H9 (cell line): Measurements from ENCODE around the gene ANKH. TPM values are rescaled to one million over a fixed set of nuclear protein-coding genes. Genes with fewer than 3 reads are reported as not detected.

ENCODE experiments used
- DNase-seq: peaks from one replicate; pipeline ENCODE4 v3.0.0-alpha.2; 2017
- H2AFZ ChIP-seq: one replicate; pipeline ENCODE4 v1.6.1; 2013; ENCODE audit warnings: mild to moderate bottlenecking, low read length, control low read depth, moderate library complexity
- H2AK5ac ChIP-seq: 2 replicates; pipeline ENCODE4 v1.6.1; 2013; ENCODE audit warnings: low read length, control low read depth, mixed read lengths; ENCODE audit not compliant: insufficient read length
- H2BK120ac ChIP-seq: one replicate; pipeline ENCODE4 v1.6.1; 2013; ENCODE audit warnings: low read depth, mild to moderate bottlenecking, low read length, control low read depth, inconsistent platforms; ENCODE audit not compliant: poor library complexity, severe bottlenecking
- H2BK12ac ChIP-seq: 2 replicates; pipeline ENCODE4 v1.6.1; 2013; ENCODE audit warnings: low read length, control low read depth, mixed read lengths, low read depth; ENCODE audit not compliant: insufficient read length
- H2BK15ac ChIP-seq: 2 replicates; pipeline ENCODE4 v1.6.1; 2013; ENCODE audit warnings: low read depth, low read length, control low read depth
- H2BK20ac ChIP-seq: one replicate; pipeline ENCODE4 v1.6.1; 2013; ENCODE audit warnings: low read depth, mild to moderate bottlenecking, low read length, control low read depth, inconsistent platforms; ENCODE audit not compliant: poor library complexity, severe bottlenecking
- H2BK5ac ChIP-seq: 2 replicates; pipeline ENCODE4 v1.6.1; 2013; ENCODE audit warnings: low read length, control low read depth, mixed read lengths; ENCODE audit not compliant: insufficient read length
- H3K14ac ChIP-seq: 2 replicates; pipeline ENCODE4 v1.6.1; 2013; ENCODE audit warnings: low read length, control low read depth; ENCODE audit not compliant: insufficient read depth
- H3K18ac ChIP-seq: 2 replicates; pipeline ENCODE4 v1.6.1; 2013; ENCODE audit warnings: low read depth, mild to moderate bottlenecking, mixed read lengths, low read length, control low read depth; ENCODE audit not compliant: insufficient read length
- H3K23ac ChIP-seq: 2 replicates; pipeline ENCODE4 v1.6.1; 2013; ENCODE audit warnings: low read length, control low read depth, mixed read lengths, low read depth; ENCODE audit not compliant: insufficient read length
- H3K23me2 ChIP-seq: 2 replicates; pipeline ENCODE4 v1.6.1; 2013; ENCODE audit warnings: low read depth, mild to moderate bottlenecking, mixed read lengths, low read length, control low read depth; ENCODE audit not compliant: insufficient read length, poor library complexity, severe bottlenecking
- H3K27ac ChIP-seq: 2 replicates; pipeline ENCODE4 v1.5.1; 2013; ENCODE audit warnings: low read length, control low read depth, mixed read lengths, low read depth; ENCODE audit not compliant: insufficient read length
- H3K27me3 ChIP-seq: 2 replicates; pipeline ENCODE4 v1.6.1; 2013; ENCODE audit warnings: low read length, control low read depth, inconsistent platforms; ENCODE audit not compliant: insufficient read depth
- H3K4ac ChIP-seq: 2 replicates; pipeline ENCODE4 v1.6.1; 2013; ENCODE audit warnings: low read depth, mild to moderate bottlenecking, control low read depth, inconsistent platforms, low read length, moderate library complexity
- H3K4me1 ChIP-seq: 2 replicates; pipeline ENCODE4 v1.6.1; 2013; ENCODE audit warnings: low read length, control low read depth, inconsistent platforms; ENCODE audit not compliant: insufficient read depth
- H3K4me2 ChIP-seq: 2 replicates; pipeline ENCODE4 v1.6.1; 2013; ENCODE audit warnings: low read length, control low read depth, mixed read lengths; ENCODE audit not compliant: insufficient read length, insufficient read depth
- H3K56ac ChIP-seq: 2 replicates; pipeline ENCODE4 v1.6.1; 2013; ENCODE audit warnings: low read depth, mild to moderate bottlenecking, mixed read lengths, low read length, control low read depth; ENCODE audit not compliant: insufficient read length
- H3K79me1 ChIP-seq: 2 replicates; pipeline ENCODE4 v1.6.1; 2013; ENCODE audit warnings: low read depth, mild to moderate bottlenecking, moderate library complexity, low read length, control low read depth, inconsistent platforms; ENCODE audit not compliant: insufficient read depth, poor library complexity, severe bottlenecking
- H3K79me2 ChIP-seq: 2 replicates; pipeline ENCODE4 v1.6.1; 2013; ENCODE audit warnings: low read length, control low read depth, inconsistent platforms; ENCODE audit not compliant: insufficient read depth
- H3K9ac ChIP-seq: 2 replicates; pipeline ENCODE4 v1.6.1; 2013; ENCODE audit warnings: low read length, control low read depth, mixed read lengths; ENCODE audit not compliant: insufficient read length; ENCODE audit errors: extremely low read depth
- H3K9me3 ChIP-seq: one replicate; pipeline ENCODE4 v1.6.1; 2013; ENCODE audit warnings: low read depth, low read length, inconsistent platforms; ENCODE audit not compliant: control insufficient read depth
- H3T11ph ChIP-seq: one replicate; pipeline ENCODE4 v1.6.1; 2013; ENCODE audit warnings: mild to moderate bottlenecking, low read length, control low read depth, inconsistent platforms
- H4K20me1 ChIP-seq: one replicate; pipeline ENCODE4 v1.6.1; 2013; ENCODE audit not compliant: control insufficient read depth, insufficient read length, insufficient read depth
- H4K5ac ChIP-seq: 2 replicates; pipeline ENCODE4 v1.6.1; 2013; ENCODE audit warnings: low read depth, mild to moderate bottlenecking, mixed read lengths, low read length, control low read depth; ENCODE audit not compliant: insufficient read length
- H4K8ac ChIP-seq: replicated peaks from 2 replicates; pipeline ENCODE4 v1.6.1; 2013; ENCODE audit warnings: low read length, control low read depth, mixed read lengths, low read depth; ENCODE audit not compliant: insufficient read length
- H4K91ac ChIP-seq: 2 replicates; pipeline ENCODE4 v1.6.1; 2013; ENCODE audit warnings: low read depth, mild to moderate bottlenecking, moderate library complexity, mixed read lengths, low read length, control low read depth; ENCODE audit not compliant: insufficient read length
- H3K27ac Mint-ChIP-seq, 3 experiments: 2 replicates in 2 of 3; 3 replicates in 1 of 3; pipeline ENCODE4 v1.8.0; 2020 to 2021; ENCODE audit warnings: mixed read lengths in 3 of 3, mild to moderate bottlenecking in 1 of 3, moderate library complexity in 1 of 3
- H3K27me3 Mint-ChIP-seq: 2 replicates; pipeline ENCODE4 v1.8.0; 2021; ENCODE audit warnings: low read depth, mild to moderate bottlenecking, moderate library complexity, mixed read lengths
- H3K36me3 Mint-ChIP-seq, 3 experiments: 2 replicates in 2 of 3; 3 replicates in 1 of 3; pipeline ENCODE4 v1.8.0; 2020 to 2021; ENCODE audit warnings: low read depth in 3 of 3, mixed read lengths in 3 of 3; ENCODE audit not compliant: insufficient read depth in 1 of 3
- H3K4me1 Mint-ChIP-seq, 2 experiments: 2 replicates each; pipeline ENCODE4 v1.8.0; 2020; ENCODE audit warnings: mixed read lengths in 2 of 2
- H3K4me3 Mint-ChIP-seq, 2 experiments: 2 replicates in 1 of 2; 3 replicates in 1 of 2; pipeline ENCODE4 v1.8.0; 2020 to 2021; ENCODE audit warnings: mild to moderate bottlenecking in 2 of 2, mixed read lengths in 2 of 2, moderate library complexity in 1 of 2
- H3K9me3 Mint-ChIP-seq, 2 experiments: 2 replicates in 1 of 2; 3 replicates in 1 of 2; pipeline ENCODE4 v1.8.0; 2020; ENCODE audit warnings: mild to moderate bottlenecking in 2 of 2, mixed read lengths in 2 of 2, moderate library complexity in 1 of 2
- CTCF ChIP-seq: fragments of 200-600 bp; sonication (generic); conservative IDR thresholded peaks from 3 replicates; pipeline ENCODE4 v1.8.0; 2021; ENCODE audit warnings: antibody characterized with exemption, mild to moderate bottlenecking
- WGBS: extraction: QIAGEN DNeasy Blood & Tissue Kit; methylation state at CpG from one replicate; pipeline ENCODE4 v1.1.7; 2013; ENCODE audit warnings: missing lambda C conversion rate, low lambda C conversion rate, mixed read lengths; ENCODE audit not compliant: insufficient read length; ENCODE audit errors: extremely low coverage; 5-methylcytosine and 5-hydroxymethylcytosine counted together
- total RNA-seq: library from RNA; stranded (reverse); gene quantifications from 2 replicates; pipeline ENCODE4 v1.2.1, GENCODE V29; 2021

ANKH gene
- total RNA-seq, 1 experiment from 2014 or later, result 9.6 TPM

- Histone ChIP-seq H2AK5ac (no peak overlapping the region), H3K18ac (no peak overlapping the region), H3K27me3 (no peaks in the 10 kb centered on the region), H3K23ac (no peak overlapping the region), H3K4me2 (no peak overlapping the region), H3K4me1 (0 out of 2 replicates have a peak, but pooled peaks cover 2% of the 10 kb centered on the region), H3K23me2 (no peaks in the 10 kb centered on the region), H2BK5ac (no peak overlapping the region), H3K4ac (no peak overlapping the region), H2AFZ (no peak overlapping the region), H3K9me3 (no peaks in the 10 kb centered on the region), H4K91ac (no peak overlapping the region), H4K5ac (no peak overlapping the region), H2BK12ac (no peak overlapping the region), H3K79me2 (no peaks in the 10 kb centered on the region), H3K79me1 (no peaks in the 10 kb centered on the region), H4K8ac (no peak overlapping the region), H4K20me1 (no peaks in the 10 kb centered on the region), H2BK15ac (no peak overlapping the region), H2BK20ac (no peak overlapping the region), H3K27ac (no peak overlapping the region), H3K14ac (no peak overlapping the region), H3T11ph (no peak overlapping the region), H2BK120ac (no peak overlapping the region), H3K9ac (no peak overlapping the region), H3K56ac (no peak overlapping the region)
- no peak for TF ChIP-seq CTCF
- Mint-ChIP-seq H3K4me3 (no peak overlapping the region), H3K36me3 (no peaks in the 10 kb centered on the region; a peak in 1 of 7 replicates), H3K27me3 (no peaks in the 10 kb centered on the region), H3K9me3 (no peaks in the 10 kb centered on the region), H3K27ac (no peak overlapping the region; a peak in 1 of 7 replicates), H3K4me1 (peaks cover 19 to 21% of the 10 kb centered on the region in 2 experiments)
- no peak for DNase-seq
- no CpG with 5 or more reads among the region's 13 CpGs for WGBS
These were observed 137.2 kb downstream of the ANKH start for GRCh38 chr5:14734396-14734795.
